Measurements from ENCODE around the gene TRIP6.

Gene TRIP6, protein sequence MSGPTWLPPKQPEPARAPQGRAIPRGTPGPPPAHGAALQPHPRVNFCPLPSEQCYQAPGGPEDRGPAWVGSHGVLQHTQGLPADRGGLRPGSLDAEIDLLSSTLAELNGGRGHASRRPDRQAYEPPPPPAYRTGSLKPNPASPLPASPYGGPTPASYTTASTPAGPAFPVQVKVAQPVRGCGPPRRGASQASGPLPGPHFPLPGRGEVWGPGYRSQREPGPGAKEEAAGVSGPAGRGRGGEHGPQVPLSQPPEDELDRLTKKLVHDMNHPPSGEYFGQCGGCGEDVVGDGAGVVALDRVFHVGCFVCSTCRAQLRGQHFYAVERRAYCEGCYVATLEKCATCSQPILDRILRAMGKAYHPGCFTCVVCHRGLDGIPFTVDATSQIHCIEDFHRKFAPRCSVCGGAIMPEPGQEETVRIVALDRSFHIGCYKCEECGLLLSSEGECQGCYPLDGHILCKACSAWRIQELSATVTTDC

DNA sequence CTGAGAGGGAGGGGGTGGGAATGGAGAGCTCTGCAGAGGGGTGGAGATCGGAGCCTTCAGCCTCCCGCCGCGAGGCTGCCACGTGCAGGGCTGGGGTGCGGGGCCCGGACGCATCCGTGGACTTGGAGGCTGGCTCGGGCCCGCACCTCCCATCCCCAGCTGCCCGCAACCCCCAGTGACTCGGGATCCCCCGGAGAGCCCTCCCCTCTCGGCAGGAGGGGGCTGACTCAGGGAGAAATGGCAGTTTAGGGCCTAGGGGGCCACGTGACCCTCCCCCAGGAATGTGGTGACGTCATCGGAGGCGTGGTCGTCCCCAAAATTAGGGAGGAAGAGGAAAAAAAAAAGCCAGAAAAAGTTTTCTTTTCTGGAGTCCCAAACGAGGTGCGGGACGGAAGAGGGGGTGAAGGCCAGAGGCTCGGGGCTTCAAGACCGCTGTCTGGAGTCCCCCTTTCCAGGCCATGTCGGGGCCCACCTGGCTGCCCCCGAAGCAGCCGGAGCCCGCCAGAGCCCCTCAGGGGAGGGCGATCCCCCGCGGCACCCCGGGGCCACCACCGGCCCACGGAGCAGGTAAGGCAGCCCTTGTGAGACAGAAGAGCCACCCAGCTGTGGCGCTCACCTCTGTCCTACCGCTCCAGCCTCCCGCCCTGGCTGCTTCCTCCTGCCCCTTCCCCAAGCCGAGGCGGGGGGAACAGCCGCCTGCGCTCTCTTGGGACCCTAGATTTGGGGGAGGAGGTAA lies at the start of gene TRIP6:
Gene TRIP6 (plus strand): TSS at position 348 of the 736 bp plus-strand sequence. CDS start 111 bp downstream, at position 459.
- TF ChIP-seq, protein P1, sequence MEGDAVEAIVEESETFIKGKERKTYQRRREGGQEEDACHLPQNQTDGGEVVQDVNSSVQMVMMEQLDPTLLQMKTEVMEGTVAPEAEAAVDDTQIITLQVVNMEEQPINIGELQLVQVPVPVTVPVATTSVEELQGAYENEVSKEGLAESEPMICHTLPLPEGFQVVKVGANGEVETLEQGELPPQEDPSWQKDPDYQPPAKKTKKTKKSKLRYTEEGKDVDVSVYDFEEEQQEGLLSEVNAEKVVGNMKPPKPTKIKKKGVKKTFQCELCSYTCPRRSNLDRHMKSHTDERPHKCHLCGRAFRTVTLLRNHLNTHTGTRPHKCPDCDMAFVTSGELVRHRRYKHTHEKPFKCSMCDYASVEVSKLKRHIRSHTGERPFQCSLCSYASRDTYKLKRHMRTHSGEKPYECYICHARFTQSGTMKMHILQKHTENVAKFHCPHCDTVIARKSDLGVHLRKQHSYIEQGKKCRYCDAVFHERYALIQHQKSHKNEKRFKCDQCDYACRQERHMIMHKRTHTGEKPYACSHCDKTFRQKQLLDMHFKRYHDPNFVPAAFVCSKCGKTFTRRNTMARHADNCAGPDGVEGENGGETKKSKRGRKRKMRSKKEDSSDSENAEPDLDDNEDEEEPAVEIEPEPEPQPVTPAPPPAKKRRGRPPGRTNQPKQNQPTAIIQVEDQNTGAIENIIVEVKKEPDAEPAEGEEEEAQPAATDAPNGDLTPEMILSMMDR (conservative IDR thresholded peaks at IDR 0.05) = no peak
- peak within 1 kb of the TSS; percentile 77 for H3K27ac ChIP-seq

DNA sequence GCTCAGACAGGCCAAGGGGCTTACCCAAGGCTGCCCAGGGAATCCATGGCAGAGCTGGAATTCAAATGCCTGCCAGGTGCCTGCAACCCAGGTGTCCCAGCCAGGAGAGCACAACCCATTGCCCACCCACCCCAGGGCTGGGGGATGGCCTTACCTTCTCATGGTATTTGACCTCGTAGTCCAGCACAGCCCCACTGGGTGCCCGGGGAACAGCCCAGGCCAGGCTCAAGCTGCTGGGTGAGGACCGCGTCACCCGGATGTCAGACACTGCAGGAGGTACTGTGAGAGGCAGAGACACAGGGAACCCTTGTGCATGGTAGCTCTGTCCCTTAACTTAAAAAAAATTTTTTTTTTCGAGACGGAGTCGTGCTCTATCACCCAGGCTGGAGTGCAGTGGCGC lies 48.8 kb upstream of the TRIP6 start:
- TF ChIP-seq, protein P1 (conservative IDR thresholded peaks at IDR 0.05) = no peak
- no peak overlapping the region for H3K27ac ChIP-seq

DNA sequence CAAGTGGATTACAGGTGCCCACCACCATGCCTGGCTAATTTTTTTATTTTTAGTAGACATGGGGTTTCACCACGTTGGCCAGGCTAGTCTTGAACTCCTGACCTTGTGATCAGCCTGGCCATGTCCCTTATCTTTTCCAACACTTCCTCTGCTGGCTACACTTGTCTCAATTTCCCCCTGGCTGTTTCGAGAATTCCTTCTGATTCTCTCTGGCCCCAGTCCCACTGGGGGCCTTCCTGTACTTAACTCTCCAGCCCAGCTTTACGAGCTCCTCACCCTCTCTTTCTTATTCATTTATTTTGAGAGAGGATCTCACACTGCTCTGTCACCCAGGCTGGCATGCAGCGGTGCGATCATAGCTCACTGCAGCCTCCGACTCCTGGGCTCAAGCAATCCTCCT lies 48.4 kb upstream of the TRIP6 start:
- TF ChIP-seq, protein P1 (conservative IDR thresholded peaks at IDR 0.05) = no peak

DNA sequence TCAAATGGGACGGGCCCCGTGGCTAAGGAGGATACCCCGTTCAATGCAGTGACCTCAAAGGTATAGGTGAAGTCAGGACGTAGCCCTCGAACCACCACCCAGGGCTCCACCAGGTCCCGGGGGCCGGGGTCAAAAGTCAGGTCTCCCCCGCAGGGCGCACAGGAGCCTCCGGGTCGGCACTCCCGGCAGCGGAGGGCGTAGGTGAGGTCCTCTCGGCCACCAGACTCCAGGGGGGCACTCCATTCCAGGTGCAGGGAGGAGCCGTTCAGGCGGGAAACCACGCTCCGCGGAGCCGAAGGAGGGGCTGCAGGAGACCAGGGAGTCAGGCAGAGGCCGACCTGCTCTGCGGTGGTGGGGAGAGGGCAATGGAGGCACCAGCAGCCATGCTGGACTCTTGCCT lies 47.6 kb upstream of the TRIP6 start:
- TF ChIP-seq, protein P1 (conservative IDR thresholded peaks at IDR 0.05) = no peak
- no peak overlapping the region for H3K27ac ChIP-seq

More for the DNA sequence above, 48.4 kb upstream of the TRIP6 start:
- no peak overlapping the region for H3K27ac ChIP-seq

DNA sequence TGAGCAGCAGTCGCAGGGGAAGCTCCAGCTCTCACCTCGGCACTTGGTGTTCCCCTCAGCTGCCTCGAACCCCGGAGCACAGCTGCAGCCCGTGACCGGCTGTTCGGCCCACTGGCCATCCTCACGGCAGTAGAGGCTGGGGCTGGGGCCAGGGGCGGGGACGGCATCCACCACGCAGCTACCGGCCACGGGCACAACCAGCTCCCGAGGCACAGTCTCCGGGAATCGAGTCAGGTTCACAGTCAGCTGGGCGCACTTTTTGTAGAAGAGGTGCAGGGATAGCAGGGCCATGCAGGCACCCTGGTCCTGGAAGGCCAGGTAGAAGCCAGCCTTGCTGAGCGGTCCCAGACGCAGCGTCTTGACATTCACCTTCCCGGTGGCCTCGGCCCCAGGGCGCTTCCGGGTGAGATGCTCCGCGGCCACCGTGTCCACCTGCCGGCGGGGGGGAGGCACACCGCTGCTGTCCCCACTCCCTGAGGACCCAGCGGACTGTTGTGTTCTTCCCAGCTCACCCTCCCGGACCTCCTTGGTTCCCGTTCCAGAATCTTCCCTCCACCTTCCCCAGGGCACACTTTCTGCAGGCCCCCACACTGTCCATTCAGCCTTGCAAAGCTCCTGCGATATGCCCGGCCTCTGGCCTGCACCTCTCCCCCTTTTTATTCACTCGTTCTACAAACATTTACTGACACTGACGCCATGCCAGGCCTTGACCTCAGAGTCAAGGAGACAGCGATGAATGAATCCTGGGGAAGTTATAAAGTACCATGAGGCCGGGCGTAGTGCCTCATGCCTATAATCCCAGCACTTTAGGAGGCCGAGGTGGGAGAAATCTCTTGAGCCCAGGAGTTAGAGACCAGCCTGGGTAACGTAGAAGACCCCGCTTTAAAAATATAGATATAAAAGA lies 44.7 kb upstream of the TRIP6 start:
- H3K27ac ChIP-seq = no peak overlapping the region
- TF ChIP-seq, protein P1 (conservative IDR thresholded peaks at IDR 0.05) = no peak

DNA sequence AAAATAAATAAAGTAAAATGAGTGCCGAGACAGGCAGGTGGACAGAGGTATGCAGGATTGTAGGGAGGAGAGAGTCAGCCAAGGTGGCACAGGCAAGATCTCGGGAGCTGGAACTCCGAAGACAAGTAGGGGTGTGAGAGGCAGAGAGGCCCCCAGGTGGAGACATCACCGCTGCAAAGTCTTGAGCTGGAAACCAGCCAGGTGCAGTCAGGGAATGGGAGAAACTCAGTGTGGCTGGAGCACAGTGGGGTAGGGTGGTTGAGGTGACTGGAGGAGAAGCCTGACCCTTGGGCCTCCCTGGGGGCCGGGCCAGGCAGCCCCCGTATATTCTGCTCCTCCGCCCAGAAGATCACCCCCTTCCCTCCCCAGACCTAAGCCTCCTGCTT lies 44.1 kb upstream of the TRIP6 start:
- TF ChIP-seq, protein P1 (conservative IDR thresholded peaks at IDR 0.05) = no peak
- H3K27ac ChIP-seq = no peak overlapping the region

Data from VCaP (cell line).